ENCODE data around the gene DTNBP1. TPM values are rescaled to one million over a fixed set of nuclear protein-coding genes. Genes with fewer than 3 reads are reported as not detected.

The DTNBP1 gene
- polyA plus RNA-seq, 1 experiment = 19.1 TPM

GRCh38 chr6:15555101-15556038, 107.5 kb downstream of the DTNBP1 start:
- Histone ChIP-seq H3K4me3 (ENCODE audit: low read depth, low read length) (no peak overlapping the region), H3K36me3 (ENCODE audit: control insufficient read depth, insufficient read depth, low read length) (no peaks in the 10 kb centered on the region), H3K27me3 (ENCODE audit: control insufficient read depth, insufficient read depth, low read length) (no peaks in the 10 kb centered on the region)
- POLR2A ChIA-PET = no interaction called here
- DNase-seq (ENCODE audit: low read depth) = no peak
- CTCF ChIA-PET = no interaction called here
- no peak for TF ChIP-seq CTCF (IDR thresholded peaks at IDR 0.05; ENCODE audit: insufficient read depth, low read depth, low read length)

GRCh38 chr6:15554728-15555100, 108.1 kb downstream of the DTNBP1 start:
- ChIA-PET CTCF (no interaction called here), POLR2A (no interaction called here)
- DNase-seq (ENCODE audit: low read depth) = no peak

GRCh38 chr6:15553736-15554294, 109.0 kb downstream of the DTNBP1 start:
- DNase-seq (ENCODE audit: low read depth) = no peak
- H3K27me3 ChIP-seq (ENCODE audit: control insufficient read depth, insufficient read depth, low read length) = no peaks in the 10 kb centered on the region
- no peaks in the 10 kb centered on the region for H3K36me3 ChIP-seq (ENCODE audit: control insufficient read depth, insufficient read depth, low read length)
- TF ChIP-seq CTCF (IDR thresholded peaks at IDR 0.05; ENCODE audit: insufficient read depth, low read depth, low read length) = no peak
- H3K4me3 ChIP-seq (ENCODE audit: low read depth, low read length) = no peak overlapping the region
- ChIA-PET POLR2A (no interaction called here), CTCF (no interaction called here)

More at GRCh38 chr6:15554728-15555100, 108.1 kb downstream of the DTNBP1 start:
- Histone ChIP-seq H3K27me3 (ENCODE audit: control insufficient read depth, insufficient read depth, low read length) (no peaks in the 10 kb centered on the region), H3K4me3 (ENCODE audit: low read depth, low read length) (no peak overlapping the region), H3K36me3 (ENCODE audit: control insufficient read depth, insufficient read depth, low read length) (no peaks in the 10 kb centered on the region)
- no peak for TF ChIP-seq CTCF (IDR thresholded peaks at IDR 0.05; ENCODE audit: insufficient read depth, low read depth, low read length)

- no peak for DNase-seq (ENCODE audit: low read depth)
- Histone ChIP-seq H3K4me3 (ENCODE audit: low read depth, low read length) (no peak overlapping the region), H3K36me3 (ENCODE audit: control insufficient read depth, insufficient read depth, low read length) (no peaks in the 10 kb centered on the region), H3K27me3 (ENCODE audit: control insufficient read depth, insufficient read depth, low read length) (no peaks in the 10 kb centered on the region)
- ChIA-PET CTCF (no interaction called here), POLR2A (no interaction called here)
- TF ChIP-seq CTCF (IDR thresholded peaks at IDR 0.05; ENCODE audit: insufficient read depth, low read depth, low read length) = no peak
Measured at GRCh38 chr6:15553031-15553430, 109.8 kb downstream of the DTNBP1 start.

- Histone ChIP-seq H3K4me3 (ENCODE audit: low read depth, low read length) (no peak overlapping the region), H3K27me3 (ENCODE audit: control insufficient read depth, insufficient read depth, low read length) (no peaks in the 10 kb centered on the region), H3K36me3 (ENCODE audit: control insufficient read depth, insufficient read depth, low read length) (no peaks in the 10 kb centered on the region)
- DNase-seq (ENCODE audit: low read depth) = no peak
- no peak for TF ChIP-seq CTCF (IDR thresholded peaks at IDR 0.05; ENCODE audit: insufficient read depth, low read depth, low read length)
- ChIA-PET POLR2A (interaction anchor here (0.5 kb wide), 1 partner anchor 618 kb away, joined by 7 read pairs; no protein-coding TSS in a partner anchor), CTCF (interaction anchor here (0.7 to 1.4 kb wide), 4 partner anchors 11 to 72 kb away, joined by 3 read pairs; no protein-coding TSS in a partner anchor)
Measured at GRCh38 chr6:15551798-15552197, 111.0 kb downstream of the DTNBP1 start.

Data from BJ (cell line).